GOT3 (cell line): ENCODE results near the gene C1QTNF9.
"Not testable (repeated sequence)": the region's sequence is repeated elsewhere in the genome, so short reads cannot be mapped to it uniquely, and the experiment has no call there.

Source experiments
- DNase-seq: peaks from one replicate; lab custom pipeline; 2025; ENCODE audit warnings: mixed read lengths; lab: John Stamatoyannopoulos, UW

C1QTNF9 gene

DNA sequence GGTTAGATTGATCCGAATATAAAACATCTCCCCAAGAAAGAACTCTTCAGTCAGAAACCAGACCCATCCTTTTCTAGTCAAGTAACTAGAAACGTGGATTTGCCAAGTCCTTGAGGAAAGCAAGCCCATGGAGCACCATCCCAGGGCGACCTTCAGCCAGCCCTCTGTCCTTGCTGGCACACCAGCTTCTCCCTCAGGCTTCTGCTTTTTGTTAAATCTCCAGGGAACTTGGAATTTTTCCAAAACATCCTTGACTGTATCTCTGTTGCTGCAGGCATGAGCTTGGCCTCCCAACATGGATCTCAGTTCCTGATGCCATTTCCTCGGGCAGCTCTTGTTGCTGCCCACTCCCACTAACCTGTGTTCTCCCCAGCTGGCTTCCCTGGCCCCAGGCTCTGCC lies 27.1 kb upstream of the C1QTNF9 start:
- DNase-seq: no peak

DNA sequence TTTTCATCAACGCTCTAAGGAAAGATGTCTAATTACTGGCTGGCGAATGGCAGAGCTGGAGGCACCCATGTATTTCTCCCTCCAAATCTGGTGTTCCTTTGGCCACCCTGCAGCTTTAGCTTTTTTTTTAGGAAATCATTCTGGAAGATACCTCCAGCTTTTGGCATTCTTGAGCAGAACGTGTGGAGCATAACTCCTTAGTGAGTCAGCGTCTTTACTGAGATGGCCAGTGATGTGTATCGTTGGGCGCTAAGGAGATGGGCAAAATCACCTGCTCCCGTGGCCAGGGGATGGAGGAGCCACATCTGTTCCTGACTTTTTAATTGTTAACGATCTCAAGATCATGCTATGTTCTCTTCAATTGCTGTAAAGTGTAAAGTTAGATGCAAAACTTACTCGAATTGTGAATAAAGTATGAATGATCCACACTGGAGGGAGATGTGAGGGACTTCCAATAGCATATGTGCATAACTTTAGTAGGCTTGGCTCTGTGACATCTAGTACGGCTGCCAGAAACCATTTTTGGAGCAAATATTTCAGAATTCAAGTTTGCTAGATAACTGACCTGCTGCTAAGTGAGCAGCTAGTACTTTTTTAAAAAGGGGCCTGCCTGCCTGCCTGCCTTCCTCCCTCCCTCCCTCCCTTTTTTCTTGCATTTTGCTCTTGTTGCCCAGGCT lies 24.4 kb upstream of the C1QTNF9 start:
- no peak for DNase-seq

DNA sequence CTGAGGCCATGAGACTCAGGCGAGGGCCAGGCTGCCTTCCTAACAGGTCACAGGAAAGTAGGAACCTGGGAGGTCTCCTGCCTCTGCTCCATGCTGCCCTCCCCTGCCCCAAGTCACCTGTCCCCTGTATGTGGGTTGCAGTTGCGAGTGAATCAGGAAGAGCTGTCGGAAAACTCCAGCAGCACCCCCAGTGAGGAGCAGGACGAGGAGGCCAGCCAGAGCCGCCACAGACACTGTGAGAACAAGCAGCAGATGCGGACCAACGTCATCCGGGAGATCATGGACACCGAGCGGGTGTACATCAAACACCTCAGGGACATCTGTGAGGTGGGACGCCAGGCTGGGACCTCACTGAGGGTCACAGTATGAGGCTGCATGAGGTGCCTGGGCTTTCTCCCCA lies 22.8 kb upstream of the C1QTNF9 start:
- no peak for DNase-seq

GRCh38 chr13:24287748-24288287 lies 21.6 kb upstream of the C1QTNF9 start:
- no peak for DNase-seq

GRCh38 chr13:24288870-24289269 lies 20.5 kb upstream of the C1QTNF9 start:
- DNase-seq: no peak

- DNase-seq: no peak
Measured at GRCh38 chr13:24290280-24290932, 19.0 kb upstream of the C1QTNF9 start.

GRCh38 chr13:24292481-24292880 lies 16.9 kb upstream of the C1QTNF9 start:
- no peak for DNase-seq

GRCh38 chr13:24293746-24294145 lies 15.6 kb upstream of the C1QTNF9 start:
- no peak for DNase-seq

- no peak for DNase-seq
Measured at GRCh38 chr13:24299488-24300114, 9.8 kb upstream of the C1QTNF9 start.

GRCh38 chr13:24301434-24301833 lies 7.9 kb upstream of the C1QTNF9 start:
- DNase-seq: no peak

DNA sequence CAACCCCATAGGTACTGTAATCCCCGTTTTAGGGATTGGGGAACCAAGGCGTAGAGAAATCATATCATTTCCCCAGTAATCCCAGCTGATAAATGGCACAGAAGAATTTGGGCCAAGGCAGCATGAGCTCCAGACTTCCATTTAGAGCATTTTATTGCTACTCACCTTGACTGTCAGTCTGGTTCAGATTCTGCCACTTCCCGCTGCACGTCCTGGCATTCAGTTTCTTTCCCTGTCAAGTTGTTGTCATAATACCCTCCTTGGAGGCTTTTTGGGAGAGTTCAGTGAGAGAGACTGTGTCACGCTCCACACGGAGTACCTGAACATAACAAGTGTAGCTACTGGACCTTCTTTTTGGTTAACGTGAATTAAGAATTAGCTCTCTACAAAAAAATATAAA lies 7.5 kb upstream of the C1QTNF9 start:
- DNase-seq: no peak

- no peak for DNase-seq
Measured at GRCh38 chr13:24304620-24305019, 4.8 kb upstream of the C1QTNF9 start.

DNA sequence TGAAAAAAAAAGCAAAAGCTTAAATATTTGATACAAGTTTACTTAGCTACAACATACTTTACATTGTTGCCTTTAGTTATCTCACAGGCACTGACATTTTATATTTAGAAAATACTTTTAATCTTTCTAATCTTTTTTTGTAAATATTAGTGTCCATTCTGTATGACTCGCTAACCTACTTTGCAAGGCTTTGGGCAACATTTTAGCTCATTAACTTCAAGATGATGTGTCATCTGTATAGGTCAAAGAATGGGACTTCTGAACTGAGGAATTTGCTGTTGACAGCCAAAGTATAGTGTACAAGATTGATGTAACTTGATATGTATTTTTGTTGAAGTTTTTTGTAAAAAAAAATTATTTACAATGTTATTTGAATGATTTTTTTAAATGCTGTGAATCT lies 2.7 kb upstream of the C1QTNF9 start:
- no peak for DNase-seq

DNA sequence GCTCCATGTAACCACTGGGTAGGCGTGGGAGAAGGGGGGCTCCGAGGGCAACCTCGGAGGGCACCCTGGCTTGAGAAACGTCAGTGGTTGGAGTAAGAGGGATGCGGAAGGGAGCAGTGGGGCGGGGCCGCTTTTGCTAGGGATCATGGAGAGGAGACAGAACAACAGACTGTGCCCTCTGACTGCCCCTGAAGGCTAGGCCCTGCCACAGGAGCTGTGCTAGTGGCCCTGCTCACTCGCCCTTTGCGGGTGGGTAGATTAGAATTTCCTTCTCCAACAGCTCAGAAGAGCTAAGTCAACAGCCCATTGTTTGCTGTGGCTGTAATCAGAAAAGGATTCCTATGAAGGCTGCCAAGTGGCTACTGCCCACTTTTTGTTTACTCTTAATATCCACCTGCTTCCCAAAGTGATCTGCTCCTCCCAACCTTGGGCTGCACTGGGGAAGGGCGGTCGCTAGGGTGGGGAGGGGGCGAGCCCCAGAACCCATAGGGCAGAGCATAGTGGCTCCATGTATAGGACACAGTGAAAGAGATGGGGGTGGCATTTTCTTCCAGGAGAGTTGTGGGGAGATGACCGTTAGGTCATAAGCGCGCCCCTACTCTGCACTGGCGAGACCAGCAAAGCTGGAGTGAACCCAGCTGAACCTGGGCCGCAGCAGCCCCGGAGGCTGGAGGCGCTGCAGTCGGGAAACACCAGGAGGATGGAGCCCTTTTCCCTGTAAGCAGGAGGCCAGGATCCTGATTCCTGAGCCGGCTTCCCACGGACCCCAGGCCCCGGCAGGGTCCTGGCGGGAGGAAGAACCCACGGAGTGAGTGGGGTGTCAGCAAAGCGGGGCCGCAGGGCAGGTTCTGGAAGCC lies 1.9 kb upstream of the C1QTNF9 start:
- DNase-seq: no peak

GRCh38 chr13:24308068-24308445 lies 1.3 kb upstream of the C1QTNF9 start:
- DNase-seq: no peak

GRCh38 chr13:24308488-24309020 lies 826 bp upstream of the C1QTNF9 start:
- DNase-seq: no peak

- no peak for DNase-seq
Measured at GRCh38 chr13:24313439-24313838, 4.1 kb downstream of the C1QTNF9 start.

DNA sequence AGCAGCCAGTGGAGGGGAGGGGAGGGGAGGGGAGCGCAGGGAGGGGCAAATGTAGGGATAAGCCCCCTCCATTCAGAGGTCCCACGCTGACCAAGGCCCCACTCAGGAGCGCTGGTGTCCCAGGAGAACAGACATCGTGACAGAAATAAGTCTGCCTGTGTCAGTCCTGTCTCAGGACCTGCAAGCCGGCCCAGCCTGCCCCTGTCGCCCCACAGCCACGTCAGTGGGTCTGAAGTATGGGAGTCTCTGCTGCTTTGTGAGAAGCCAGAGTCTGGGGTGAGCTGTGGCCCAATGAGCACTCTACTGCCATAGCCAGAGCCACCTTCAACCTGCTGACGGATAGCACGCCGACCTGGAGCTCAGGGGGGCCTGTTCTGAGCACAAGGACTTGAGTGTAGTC lies 8.5 kb downstream of the C1QTNF9 start:
- DNase-seq: not testable (repeated sequence)

- DNase-seq: not testable (repeated sequence)
Measured at GRCh38 chr13:24318878-24319277, 9.5 kb downstream of the C1QTNF9 start.

- DNase-seq: not testable (repeated sequence)
Measured at GRCh38 chr13:24319641-24320040, 10.3 kb downstream of the C1QTNF9 start.

DNA sequence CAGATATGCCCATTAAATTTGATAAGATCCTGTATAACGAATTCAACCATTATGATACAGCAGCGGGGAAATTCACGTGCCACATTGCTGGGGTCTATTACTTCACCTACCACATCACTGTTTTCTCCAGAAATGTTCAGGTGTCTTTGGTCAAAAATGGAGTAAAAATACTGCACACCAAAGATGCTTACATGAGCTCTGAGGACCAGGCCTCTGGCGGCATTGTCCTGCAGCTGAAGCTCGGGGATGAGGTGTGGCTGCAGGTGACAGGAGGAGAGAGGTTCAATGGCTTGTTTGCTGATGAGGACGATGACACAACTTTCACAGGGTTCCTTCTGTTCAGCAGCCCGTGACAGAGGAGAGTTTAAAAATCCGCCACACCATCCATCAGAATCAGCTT lies 12.0 kb downstream of the C1QTNF9 start:
- DNase-seq: not testable (repeated sequence)

DNA sequence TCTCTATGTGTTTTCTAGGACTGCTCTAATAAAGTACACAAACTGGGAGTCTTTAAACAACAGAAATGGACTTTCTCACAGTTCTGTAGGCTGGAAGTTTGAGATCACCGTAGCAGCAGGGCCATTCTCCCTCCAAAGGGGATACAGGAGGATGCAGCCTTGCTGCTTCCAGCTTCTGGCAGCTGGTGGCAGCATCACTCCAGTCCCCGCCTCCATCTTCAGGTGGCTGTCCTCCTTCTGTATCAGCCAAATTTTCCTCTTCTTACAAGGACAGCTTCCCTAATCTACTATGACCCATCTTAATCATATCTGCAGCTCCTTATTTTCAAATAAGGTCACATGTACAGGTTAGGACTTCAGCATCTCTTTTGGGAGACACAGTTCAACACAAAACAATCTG lies 13.1 kb downstream of the C1QTNF9 start:
- not testable (repeated sequence) for DNase-seq
